ENCODE results near the gene RBFOX2. TPM values are rescaled to one million over a fixed set of nuclear protein-coding genes. Genes with fewer than 3 reads are reported as not detected.

RBFOX2 gene
- total and polyA plus RNA-seq, 2 donors (not counting 3 experiments of a cell fraction or from before 2014, with no cell fraction given): 125 to 142 TPM

- Histone ChIP-seq H3K27ac (ENCODE audit: insufficient read depth, low read depth, low read length) (no peak overlapping the region), H3K9ac (replicated peaks; ENCODE audit: extremely low read depth, insufficient read depth, low read length) (no peak overlapping the region), H3K9me1 (replicated peaks; ENCODE audit: control insufficient read depth, extremely low read depth, insufficient read depth, low read length) (no peaks in the 10 kb centered on the region), H4K20me1 (replicated peaks; ENCODE audit: control insufficient read depth, extremely low read depth, insufficient read depth, low read length) (peaks cover 3% of the 10 kb centered on the region), H3K79me2 (ENCODE audit: control insufficient read depth, insufficient read depth, low read length) (peaks cover 69% of the 10 kb centered on the region), H3K4me2 (ENCODE audit: insufficient read depth, low read length) (no peak overlapping the region), H3K4me3 (replicated peaks in 1 of 3; ENCODE audit: insufficient read depth in 1 of 3, low read depth in 1 of 3, low read length in 3 of 3) (no peak overlapping the region), H3K27me3 (ENCODE audit: control insufficient read depth in 2 of 2, insufficient read depth in 2 of 2, low read length in 2 of 2) (no peaks in the 10 kb centered on the region), H2AFZ (ENCODE audit: low read depth, low read length) (no peak overlapping the region), H3K36me3 (ENCODE audit: control insufficient read depth in 2 of 2, extremely low read depth in 1 of 2, insufficient read depth in 2 of 2, low read length in 2 of 2) (no peaks in the 10 kb centered on the region), H3K9me3 (replicated peaks; ENCODE audit: control insufficient read depth, insufficient read depth, low read length) (no peaks in the 10 kb centered on the region), H3K4me1 (ENCODE audit: control insufficient read depth, extremely low read depth, insufficient read depth, low read length) (peaks cover 13% of the 10 kb centered on the region)
- DNase-seq (ENCODE audit: low read depth, low spot score) (peak; percentile 57), FAIRE-seq (no peak)
- ChIA-PET POLR2A (no interaction called here), CTCF (interaction anchor here (1.4 kb wide), 1 partner anchor 78 kb away, joined by 3 read pairs; no protein-coding TSS in a partner anchor)
- dilution Hi-C loops (cut with MboI; ENCODE audit: extremely low pct_ligation_motif_present, low sequenced_read_pairs): no loop called here
- intact Hi-C loops (cut with micrococcal nuclease): no loop called here
- TF ChIP-seq JUN (IDR thresholded peaks at IDR 0.05; ENCODE audit: borderline replicate concordance, insufficient read depth, insufficient read length, low read depth) (peak; percentile 17), POLR2AphosphoS5 (IDR thresholded peaks at IDR 0.05; ENCODE audit: insufficient read depth, low read depth, low read length) (no peak)
- no TSS peak for BruUV-seq (replicated peaks)
Measured at GRCh38 chr22:36009085-36009484, 19.5 kb downstream of the RBFOX2 start.

DNA sequence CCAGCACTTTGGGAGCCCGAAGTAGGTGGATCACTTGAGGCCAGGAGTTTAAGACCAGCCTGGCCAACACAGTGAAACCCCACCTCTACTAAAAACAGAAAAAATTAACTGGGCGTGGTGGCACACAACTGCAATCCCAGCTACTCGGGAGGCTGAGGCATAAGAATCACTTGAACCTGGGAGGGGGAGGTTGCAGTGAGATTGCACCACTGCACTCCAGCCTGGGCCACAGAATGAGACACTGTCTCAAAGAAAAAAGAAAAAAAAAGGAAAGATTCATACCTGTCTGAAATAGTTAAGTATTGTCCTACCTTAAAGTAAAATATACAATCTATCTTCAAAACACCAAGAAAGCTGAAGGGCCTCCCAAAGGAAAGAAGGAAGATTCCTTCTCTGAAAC is 20.1 kb downstream of the RBFOX2 start:
- FAIRE-seq (no peak), DNase-seq (ENCODE audit: low read depth, low spot score) (no peak)
- intact Hi-C loops (cut with micrococcal nuclease) (no loop called here), dilution Hi-C loops (cut with MboI; ENCODE audit: extremely low pct_ligation_motif_present, low sequenced_read_pairs) (no loop called here)
- ChIA-PET CTCF (interaction anchor here (1.4 kb wide), 1 partner anchor 78 kb away, joined by 3 read pairs; no protein-coding TSS in a partner anchor), POLR2A (no interaction called here)
- Histone ChIP-seq H4K20me1 (replicated peaks; ENCODE audit: control insufficient read depth, extremely low read depth, insufficient read depth, low read length) (peaks cover 3% of the 10 kb centered on the region), H3K9ac (replicated peaks; ENCODE audit: extremely low read depth, insufficient read depth, low read length) (no peak overlapping the region), H3K27ac (ENCODE audit: insufficient read depth, low read depth, low read length) (no peak overlapping the region), H3K4me2 (ENCODE audit: insufficient read depth, low read length) (no peak overlapping the region), H3K4me3 (replicated peaks in 1 of 3; ENCODE audit: insufficient read depth in 1 of 3, low read depth in 1 of 3, low read length in 3 of 3) (no peak overlapping the region), H3K9me3 (replicated peaks; ENCODE audit: control insufficient read depth, insufficient read depth, low read length) (no peaks in the 10 kb centered on the region), H3K36me3 (ENCODE audit: control insufficient read depth in 2 of 2, extremely low read depth in 1 of 2, insufficient read depth in 2 of 2, low read length in 2 of 2) (no peaks in the 10 kb centered on the region), H3K79me2 (ENCODE audit: control insufficient read depth, insufficient read depth, low read length) (peaks cover 71% of the 10 kb centered on the region), H3K4me1 (ENCODE audit: control insufficient read depth, extremely low read depth, insufficient read depth, low read length) (peaks cover 13% of the 10 kb centered on the region), H3K9me1 (replicated peaks; ENCODE audit: control insufficient read depth, extremely low read depth, insufficient read depth, low read length) (no peaks in the 10 kb centered on the region), H2AFZ (ENCODE audit: low read depth, low read length) (no peak overlapping the region), H3K27me3 (ENCODE audit: control insufficient read depth in 2 of 2, insufficient read depth in 2 of 2, low read length in 2 of 2) (no peaks in the 10 kb centered on the region)
- TF ChIP-seq MAX (IDR thresholded peaks at IDR 0.05; ENCODE audit: insufficient read depth, insufficient read length) (no peak), FOS (IDR thresholded peaks at IDR 0.05; ENCODE audit: borderline replicate concordance, insufficient read depth, low read length) (no peak), JUN (IDR thresholded peaks at IDR 0.05; ENCODE audit: borderline replicate concordance, insufficient read depth, insufficient read length, low read depth) (no peak), POLR2A (IDR thresholded peaks at IDR 0.05; ENCODE audit: low read depth, low read length) (no peak), POLR2AphosphoS5 (IDR thresholded peaks at IDR 0.05; ENCODE audit: insufficient read depth, low read depth, low read length) (no peak), MYC (IDR thresholded peaks at IDR 0.05; ENCODE audit: low read depth, low read length) (no peak), EZH2 (IDR thresholded peaks at IDR 0.05; ENCODE audit: borderline replicate concordance, low read depth, low read length, severe bottlenecking) (no peak), GATA2 (IDR thresholded peaks at IDR 0.05; ENCODE audit: insufficient read depth, insufficient read length, low read depth, low read length) (no peak)
- TF ChIP-seq, protein P1, sequence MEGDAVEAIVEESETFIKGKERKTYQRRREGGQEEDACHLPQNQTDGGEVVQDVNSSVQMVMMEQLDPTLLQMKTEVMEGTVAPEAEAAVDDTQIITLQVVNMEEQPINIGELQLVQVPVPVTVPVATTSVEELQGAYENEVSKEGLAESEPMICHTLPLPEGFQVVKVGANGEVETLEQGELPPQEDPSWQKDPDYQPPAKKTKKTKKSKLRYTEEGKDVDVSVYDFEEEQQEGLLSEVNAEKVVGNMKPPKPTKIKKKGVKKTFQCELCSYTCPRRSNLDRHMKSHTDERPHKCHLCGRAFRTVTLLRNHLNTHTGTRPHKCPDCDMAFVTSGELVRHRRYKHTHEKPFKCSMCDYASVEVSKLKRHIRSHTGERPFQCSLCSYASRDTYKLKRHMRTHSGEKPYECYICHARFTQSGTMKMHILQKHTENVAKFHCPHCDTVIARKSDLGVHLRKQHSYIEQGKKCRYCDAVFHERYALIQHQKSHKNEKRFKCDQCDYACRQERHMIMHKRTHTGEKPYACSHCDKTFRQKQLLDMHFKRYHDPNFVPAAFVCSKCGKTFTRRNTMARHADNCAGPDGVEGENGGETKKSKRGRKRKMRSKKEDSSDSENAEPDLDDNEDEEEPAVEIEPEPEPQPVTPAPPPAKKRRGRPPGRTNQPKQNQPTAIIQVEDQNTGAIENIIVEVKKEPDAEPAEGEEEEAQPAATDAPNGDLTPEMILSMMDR (IDR thresholded peaks at IDR 0.05; ENCODE audit: extremely low read depth in 1 of 2, insufficient read depth in 1 of 2, low read depth in 1 of 2, low read length in 2 of 2): no peak
- no TSS peak for BruUV-seq (replicated peaks)
